ENCODE results near the gene DGKZ.
"Not testable (repeated sequence)": the region's sequence is repeated elsewhere in the genome, so short reads cannot be mapped to it uniquely, and the experiment has no call there.

Gene DGKZ

DNA sequence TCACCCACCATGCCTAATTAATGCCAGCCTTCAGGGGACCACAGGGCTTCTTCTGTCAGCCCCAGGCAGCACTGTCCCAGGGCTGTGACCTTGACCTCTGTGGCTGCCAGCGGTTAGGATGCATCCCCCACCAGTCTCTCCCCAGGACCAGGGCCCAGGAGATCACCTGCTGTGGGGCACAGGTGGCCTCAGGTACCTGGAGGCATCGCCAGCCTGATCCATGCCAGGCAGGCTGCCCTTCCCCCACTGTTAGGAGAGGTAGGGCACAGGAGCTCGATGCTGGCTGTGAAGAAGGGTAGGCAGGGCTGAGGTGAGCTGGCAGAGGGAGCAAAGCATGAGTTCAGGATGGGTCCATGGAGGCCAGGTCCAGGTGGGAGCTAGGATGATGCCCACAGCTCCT is 17.5 kb downstream of the DGKZ start:
- DNase-seq (ENCODE audit: low read depth in 3 of 3, low spot score in 1 of 3): no peak

DNA sequence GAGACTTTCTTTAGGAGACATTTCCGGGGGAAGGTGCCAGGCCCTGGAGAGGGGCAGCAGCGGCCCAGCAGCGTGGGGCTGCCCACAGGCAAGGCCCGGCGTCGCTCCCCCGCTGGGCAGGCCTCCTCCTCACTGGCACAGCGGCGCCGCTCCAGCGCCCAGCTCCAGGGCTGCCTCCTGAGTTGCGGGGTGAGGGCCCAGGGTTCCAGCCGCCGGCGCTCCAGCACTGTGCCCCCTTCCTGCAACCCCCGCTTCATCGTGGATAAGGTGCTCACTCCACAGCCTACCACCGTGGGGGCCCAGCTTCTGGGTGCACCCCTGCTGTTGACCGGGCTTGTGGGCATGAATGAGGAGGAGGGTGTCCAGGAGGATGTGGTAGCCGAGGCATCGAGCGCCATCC is 19.0 kb downstream of the DGKZ start:
- no peak for DNase-seq (ENCODE audit: low read depth in 3 of 3, low spot score in 1 of 3)

DNA sequence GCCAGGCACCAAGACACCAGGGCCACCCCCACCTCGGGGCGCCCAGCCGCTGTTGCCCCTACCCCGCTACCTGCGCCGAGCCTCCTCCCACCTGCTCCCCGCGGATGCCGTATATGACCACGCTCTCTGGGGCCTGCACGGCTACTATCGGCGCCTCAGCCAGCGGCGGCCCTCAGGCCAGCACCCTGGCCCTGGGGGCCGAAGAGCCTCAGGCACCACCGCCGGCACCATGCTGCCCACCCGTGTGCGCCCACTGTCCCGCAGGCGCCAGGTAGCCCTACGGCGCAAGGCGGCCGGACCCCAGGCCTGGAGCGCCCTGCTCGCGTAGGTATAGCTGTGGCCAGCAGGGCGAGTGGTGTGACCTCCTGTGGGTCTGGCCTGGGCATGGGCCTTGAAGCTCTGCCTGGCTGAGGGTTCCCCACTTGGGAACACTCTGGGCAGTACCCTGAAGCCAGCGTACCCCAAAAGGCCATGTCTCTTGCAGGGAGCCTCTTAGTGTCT is 19.4 kb downstream of the DGKZ start:
- DNase-seq (ENCODE audit: low read depth in 3 of 3, low spot score in 1 of 3): no peak

DNA sequence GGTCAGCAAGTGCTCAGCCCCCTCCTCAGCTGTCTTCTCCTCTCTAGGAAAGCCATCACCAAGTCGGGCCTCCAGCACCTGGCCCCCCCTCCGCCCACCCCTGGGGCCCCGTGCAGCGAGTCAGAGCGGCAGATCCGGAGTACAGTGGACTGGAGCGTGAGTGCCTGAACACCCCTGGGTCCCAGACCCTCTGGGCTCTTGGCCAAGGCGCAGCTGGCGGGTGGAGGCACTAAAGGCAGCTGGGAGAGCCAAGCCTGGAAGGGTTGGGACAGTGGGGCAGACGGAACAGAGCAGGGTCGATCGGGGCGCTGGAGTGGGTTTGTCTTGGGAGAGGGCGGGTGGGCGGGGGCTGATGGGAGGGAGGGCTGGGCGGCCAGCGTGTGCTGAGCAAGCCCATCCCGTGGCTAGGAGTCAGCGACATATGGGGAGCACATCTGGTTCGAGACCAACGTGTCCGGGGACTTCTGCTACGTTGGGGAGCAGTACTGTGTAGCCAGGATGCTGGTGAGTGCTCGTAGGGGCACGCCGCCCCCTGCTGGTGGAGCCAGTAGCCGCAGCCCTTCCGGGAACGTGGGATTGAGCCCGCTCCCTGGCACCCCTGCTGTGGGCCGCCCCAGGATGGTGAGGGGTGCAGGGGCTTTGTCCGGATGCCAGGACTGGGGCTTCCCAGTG is 20.1 kb downstream of the DGKZ start:
- peak; percentile 35 to 69 (median 59) for DNase-seq (ENCODE audit: low read depth in 3 of 3, low spot score in 1 of 3)

DNA sequence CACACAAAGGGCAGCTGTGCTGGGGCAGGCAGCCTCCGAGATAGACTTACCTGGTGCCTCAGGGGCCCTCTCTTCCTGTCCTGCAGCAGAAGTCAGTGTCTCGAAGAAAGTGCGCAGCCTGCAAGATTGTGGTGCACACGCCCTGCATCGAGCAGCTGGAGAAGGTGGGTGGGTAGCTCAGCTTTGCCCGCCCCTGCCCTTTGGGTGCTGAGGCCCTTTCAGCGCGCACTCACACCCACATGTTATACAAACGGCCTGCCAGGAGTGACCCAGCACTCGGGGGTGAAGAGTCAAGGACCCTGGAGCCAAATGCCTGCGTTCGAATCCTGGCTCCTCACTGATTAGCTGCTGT is 20.6 kb downstream of the DGKZ start:
- no peak for DNase-seq (ENCODE audit: low read depth in 3 of 3, low spot score in 1 of 3)

DNA sequence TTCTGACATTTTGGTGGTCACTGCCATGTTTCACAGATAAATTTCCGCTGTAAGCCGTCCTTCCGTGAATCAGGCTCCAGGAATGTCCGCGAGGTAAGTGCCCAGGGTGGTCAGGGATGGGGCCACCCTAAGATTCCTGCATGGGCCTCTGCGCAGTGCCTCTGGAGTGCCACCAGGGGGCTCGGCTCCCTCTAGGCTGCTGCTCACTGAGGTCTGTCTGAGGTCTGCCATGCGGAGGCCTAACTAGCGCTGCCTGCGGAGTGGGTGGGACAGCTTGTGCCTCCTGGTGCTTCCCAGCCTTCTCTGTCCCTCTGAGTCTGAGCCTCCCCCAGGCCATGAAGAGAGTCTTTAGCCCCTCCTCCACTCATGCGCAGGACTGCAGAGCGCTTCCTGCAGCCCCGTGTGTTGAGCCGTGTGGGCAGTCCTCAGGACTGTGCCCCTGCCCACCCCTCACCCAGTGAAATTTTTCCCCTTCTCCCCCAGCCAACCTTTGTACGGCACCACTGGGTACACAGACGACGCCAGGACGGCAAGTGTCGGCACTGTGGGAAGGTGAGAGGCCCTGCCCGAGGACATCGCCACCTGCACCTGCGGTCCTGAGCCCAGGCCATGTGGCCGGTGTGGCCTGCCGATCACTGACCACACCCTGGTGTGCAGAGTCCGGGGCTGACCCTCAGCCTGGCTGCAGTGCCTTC is 22.3 kb downstream of the DGKZ start:
- DNase-seq (ENCODE audit: low read depth in 3 of 3, low spot score in 1 of 3): peak in 1 of 3 donors; percentile 41

DNA sequence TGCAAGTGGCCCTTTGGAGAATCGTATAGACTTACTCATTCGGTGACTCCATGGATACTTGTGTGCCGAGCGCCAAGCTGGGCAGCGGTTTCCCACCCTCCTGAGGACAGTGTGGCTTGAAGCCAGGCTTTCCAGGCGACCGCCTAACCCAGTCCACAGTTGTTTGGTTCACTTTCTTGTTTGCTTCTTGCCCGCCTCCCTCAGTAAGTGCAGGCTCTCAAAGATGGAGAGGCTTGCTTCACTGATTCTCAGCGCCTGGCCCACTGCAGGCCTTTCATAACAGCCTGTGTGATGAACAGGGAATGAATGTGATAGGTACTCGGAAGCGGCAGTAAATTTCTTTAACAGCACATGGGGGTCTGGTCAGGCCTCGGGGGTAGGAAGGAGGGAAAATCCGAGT is 23.0 kb downstream of the DGKZ start:
- DNase-seq (ENCODE audit: low read depth in 3 of 3, low spot score in 1 of 3): no peak

DNA sequence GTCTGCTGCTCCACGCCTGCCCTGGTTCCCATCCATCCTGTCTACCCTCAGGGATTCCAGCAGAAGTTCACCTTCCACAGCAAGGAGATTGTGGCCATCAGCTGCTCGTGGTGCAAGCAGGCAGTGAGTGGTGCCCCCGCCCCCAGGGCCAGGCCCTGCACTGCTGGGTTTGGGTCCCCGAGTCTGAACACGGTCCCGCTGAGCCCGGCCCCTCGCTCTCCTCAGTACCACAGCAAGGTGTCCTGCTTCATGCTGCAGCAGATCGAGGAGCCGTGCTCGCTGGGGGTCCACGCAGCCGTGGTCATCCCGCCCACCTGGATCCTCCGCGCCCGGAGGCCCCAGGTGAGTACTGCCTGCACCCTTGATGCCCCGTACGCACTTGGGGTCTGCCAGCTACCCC is 24.0 kb downstream of the DGKZ start:
- not testable (repeated sequence) for DNase-seq (ENCODE audit: low read depth in 3 of 3, low spot score in 1 of 3)

DNA sequence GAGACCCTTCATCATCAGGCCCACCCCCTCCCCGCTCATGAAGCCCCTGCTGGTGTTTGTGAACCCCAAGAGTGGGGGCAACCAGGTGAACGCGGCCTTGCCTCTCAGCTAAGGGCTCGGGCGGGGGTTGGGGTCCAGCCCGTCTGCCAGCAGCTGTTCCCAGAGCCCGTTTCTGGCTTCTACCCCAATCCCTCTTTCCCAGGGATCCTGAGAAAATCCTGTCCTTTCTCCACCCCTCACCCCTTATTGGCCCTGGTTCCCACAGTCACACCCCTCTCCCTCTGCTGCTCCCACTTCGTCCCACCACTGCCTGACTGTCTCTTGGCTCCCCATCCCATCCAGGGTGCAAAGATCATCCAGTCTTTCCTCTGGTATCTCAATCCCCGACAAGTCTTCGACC is 24.8 kb downstream of the DGKZ start:
- no peak for DNase-seq (ENCODE audit: low read depth in 3 of 3, low spot score in 1 of 3)

DNA sequence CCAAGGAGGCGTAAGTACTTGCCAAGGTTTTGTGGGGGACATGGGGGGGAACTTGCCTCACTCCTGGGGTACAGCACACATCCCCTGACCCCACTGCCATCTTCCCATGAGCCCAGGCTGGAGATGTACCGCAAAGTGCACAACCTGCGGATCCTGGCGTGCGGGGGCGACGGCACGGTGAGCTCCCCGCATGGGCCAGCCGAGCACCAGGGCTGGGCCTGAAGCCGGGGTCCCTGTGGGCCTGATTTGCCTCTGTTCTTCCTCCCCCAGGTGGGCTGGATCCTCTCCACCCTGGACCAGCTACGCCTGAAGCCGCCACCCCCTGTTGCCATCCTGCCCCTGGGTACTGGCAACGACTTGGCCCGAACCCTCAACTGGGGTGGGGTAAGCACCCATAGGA is 25.2 kb downstream of the DGKZ start:
- not testable (repeated sequence) for DNase-seq (ENCODE audit: low read depth in 3 of 3, low spot score in 1 of 3)

DNA sequence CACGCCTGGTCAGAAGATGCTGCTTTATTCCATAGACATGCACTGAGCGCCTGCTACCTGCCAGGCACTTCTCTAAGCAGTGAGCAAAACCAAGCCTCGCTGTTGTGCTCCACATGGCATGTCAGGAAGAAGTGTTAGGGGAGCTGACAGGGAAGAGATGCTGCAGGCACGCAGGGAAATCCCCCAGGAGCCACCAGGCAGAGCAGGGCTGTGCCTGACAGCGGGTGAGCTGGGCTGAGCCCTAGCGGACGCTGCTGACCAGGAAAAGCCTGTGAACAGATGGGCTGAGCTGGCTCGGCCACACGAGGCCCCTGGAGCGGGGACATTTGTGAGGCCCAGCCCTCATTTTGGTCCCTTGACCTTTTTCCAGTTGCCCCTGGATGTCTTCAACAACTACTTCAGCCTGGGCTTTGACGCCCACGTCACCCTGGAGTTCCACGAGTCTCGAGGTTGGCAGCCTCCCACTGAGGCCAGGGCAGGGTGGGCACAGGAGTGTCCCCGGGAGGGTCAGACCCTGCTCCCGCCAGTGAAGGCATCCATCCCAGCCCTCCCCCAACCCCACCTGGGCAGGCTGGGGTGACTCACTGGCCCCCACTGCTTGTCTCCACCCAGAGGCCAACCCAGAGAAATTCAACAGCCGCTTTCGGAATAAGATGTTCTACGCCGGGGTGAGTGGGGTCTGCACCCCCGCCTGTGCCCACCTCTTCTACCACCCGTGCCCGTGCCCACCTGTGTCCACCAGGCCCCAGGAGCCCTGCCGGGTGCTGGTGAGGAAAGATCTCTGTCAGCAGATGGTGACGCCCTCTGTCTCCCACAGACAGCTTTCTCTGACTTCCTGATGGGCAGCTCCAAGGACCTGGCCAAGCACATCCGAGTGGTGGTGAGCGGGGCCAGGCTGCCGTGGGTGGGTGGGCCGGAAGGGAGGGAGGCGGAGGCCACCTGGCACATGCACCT is 26.8 kb downstream of the DGKZ start:
- DNase-seq (ENCODE audit: low read depth in 3 of 3, low spot score in 1 of 3): no peak

DNA sequence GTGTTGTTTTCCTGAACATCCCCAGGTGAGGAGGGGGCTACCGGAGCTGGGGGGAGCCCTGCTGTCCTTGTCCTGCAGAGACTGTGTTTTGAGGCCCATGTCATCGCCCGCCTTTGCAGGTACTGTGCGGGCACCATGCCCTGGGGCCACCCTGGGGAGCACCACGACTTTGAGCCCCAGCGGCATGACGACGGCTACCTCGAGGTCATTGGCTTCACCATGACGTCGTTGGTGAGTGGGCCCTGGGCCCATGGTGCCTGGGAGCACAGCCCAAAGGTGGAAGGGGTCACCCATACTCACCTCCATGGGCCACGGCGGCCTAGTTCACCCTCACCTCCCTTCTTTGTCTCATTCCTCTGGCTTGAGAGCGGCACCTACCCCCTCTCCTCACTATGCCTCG is 27.6 kb downstream of the DGKZ start:
- DNase-seq (ENCODE audit: low read depth in 3 of 3, low spot score in 1 of 3): no peak

DNA sequence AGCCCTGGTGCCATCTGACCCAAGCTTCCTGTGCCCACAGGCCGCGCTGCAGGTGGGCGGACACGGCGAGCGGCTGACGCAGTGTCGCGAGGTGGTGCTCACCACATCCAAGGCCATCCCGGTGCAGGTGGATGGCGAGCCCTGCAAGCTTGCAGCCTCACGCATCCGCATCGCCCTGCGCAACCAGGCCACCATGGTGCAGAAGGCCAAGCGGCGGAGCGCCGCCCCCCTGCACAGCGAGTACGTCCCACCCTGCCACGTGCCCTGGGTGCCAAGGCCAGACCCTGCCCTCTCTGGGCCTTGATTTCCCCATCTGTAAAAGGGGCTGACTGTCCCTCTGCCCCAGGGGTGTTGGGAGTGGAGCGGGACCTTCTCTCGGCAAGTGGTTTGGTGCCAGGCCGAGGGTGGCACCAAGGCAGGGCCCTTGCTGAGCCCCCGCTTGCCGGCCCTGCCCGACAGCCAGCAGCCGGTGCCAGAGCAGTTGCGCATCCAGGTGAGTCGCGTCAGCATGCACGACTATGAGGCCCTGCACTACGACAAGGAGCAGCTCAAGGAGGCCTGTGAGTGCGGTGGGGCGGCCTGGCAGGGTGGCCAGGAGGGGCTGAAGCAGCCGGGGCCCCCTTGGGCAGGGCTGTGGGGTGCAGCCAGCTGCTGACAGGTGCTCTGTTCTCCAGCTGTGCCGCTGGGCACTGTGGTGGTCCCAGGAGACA is 28.3 kb downstream of the DGKZ start:
- DNase-seq (ENCODE audit: low read depth in 3 of 3, low spot score in 1 of 3): no peak

DNA sequence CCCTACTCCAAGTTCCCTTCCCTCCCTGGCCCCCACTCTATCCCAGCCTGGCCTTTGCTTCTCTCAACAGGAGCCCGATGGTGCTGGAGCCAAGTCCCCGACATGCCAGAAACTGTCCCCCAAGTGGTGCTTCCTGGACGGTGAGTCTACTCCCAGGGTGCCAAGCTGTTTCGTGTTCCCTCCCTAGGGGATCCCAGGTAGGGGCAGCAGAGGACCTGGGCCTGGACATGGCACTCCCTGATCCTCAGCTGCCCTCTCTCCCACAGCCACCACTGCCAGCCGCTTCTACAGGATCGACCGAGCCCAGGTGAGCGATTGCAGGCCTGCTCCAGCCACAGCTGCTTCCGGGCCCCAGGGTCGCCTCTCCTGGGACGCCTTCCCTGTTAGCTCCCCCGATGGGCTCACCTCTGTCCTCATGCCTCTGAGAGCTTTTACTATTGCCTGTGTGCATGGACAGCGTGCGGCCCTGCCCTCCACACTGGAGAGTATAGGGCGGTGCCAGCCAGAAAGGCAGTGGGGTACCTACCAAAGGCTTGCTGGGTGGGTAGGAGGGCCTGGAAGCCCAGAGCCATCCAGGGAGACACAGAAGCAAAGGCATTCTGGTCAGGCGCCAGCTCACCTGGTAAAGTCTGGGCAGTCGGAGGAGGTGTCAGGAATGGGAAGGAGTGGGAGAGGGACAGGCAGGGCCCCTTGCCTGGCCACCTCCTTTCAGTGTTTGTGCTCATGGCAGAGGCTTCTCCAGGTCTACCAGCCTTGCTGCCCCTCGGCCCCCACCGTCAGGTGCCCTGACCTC is 29.2 kb downstream of the DGKZ start:
- no peak for DNase-seq (ENCODE audit: low read depth in 3 of 3, low spot score in 1 of 3)

DNA sequence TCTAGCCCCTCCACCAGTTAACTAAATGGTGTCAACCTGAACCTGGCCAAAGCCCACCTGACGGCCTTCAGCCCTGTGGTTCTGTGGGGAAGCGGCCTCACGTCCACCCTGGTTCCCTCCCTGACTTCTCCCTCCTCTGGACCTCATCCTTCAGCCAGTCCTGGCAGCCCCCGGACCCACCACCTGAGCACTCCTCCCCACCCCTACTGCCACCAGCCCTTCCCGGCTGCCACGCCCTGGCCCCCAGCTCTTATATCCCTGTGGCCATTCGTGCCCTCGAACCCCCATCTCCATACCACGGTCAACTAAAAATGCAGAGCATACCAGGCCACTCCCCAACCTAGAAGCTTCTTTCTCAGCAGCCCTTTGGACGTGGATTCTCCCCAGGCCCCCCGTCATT is 30.0 kb downstream of the DGKZ start:
- no peak for DNase-seq (ENCODE audit: low read depth in 3 of 3, low spot score in 1 of 3)

DNA sequence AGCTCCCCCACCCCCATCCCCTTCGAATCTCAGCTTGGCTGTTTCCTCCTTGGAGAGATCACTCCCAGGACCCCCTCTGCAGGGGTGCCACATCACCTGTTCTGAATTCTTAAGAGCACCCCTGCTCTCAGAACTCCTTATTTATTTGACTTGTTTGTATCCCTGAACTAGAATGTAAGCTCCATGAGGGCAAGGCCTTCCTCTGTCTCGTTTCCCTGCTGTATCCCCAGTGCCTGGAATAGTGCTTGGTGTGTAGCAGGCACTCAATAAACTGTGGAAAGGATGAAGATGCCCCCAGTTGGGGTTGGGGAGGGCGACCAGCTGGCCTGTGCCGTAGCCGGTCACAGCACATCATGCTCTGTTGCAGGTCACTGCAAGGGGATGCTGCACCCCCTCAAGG is 30.6 kb downstream of the DGKZ start:
- no peak for DNase-seq (ENCODE audit: low read depth in 3 of 3, low spot score in 1 of 3)

DNA sequence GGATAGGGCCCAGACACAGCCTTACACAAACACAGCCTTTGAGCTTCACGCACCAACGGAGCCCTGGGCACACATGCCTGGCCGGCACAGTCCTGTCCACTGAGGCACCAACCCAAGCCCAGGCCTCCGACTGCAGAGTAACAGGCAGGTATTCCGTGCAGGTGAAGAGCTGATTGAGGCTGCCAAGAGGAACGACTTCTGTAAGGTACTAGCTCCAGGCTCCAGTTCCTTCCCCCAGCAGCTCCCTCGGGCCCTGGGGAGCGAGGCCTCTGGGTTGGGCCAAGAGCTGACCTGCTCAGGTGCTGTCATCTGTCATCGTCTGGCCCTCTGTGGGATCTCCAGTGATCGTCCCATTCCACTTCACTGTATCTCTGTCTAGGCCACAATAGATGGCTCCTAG is 31.0 kb downstream of the DGKZ start:
- no peak for DNase-seq (ENCODE audit: low read depth in 3 of 3, low spot score in 1 of 3)

DNA sequence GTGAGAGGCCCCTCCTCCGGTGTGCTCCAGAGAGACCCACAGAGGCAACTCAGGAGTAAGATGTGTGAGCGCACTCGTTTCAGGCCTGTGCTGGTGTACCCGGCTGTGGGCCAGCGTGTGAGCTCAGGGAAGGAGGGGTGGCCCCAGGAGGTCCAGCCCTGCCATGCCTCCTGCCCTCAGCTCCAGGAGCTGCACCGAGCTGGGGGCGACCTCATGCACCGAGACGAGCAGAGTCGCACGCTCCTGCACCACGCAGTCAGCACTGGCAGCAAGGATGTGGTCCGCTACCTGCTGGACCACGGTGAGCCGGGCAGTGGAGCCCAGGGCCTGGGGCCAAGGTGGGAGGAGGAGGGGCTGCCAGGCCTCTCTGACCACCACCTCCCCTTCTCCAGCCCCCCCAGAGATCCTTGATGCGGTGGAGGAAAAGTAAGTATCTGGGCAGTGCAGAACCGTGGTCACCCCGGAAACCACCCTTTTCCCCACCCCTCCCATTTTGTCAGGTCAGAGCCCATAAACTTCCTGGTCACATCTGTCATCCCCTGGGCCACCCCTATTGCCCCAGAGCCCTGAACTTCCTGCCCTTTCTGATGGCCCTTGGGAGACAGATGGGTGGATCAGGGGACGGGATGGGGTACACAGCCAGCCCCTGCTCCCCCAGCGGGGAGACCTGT is 31.7 kb downstream of the DGKZ start:
- DNase-seq (ENCODE audit: low read depth in 3 of 3, low spot score in 1 of 3): no peak

DNA sequence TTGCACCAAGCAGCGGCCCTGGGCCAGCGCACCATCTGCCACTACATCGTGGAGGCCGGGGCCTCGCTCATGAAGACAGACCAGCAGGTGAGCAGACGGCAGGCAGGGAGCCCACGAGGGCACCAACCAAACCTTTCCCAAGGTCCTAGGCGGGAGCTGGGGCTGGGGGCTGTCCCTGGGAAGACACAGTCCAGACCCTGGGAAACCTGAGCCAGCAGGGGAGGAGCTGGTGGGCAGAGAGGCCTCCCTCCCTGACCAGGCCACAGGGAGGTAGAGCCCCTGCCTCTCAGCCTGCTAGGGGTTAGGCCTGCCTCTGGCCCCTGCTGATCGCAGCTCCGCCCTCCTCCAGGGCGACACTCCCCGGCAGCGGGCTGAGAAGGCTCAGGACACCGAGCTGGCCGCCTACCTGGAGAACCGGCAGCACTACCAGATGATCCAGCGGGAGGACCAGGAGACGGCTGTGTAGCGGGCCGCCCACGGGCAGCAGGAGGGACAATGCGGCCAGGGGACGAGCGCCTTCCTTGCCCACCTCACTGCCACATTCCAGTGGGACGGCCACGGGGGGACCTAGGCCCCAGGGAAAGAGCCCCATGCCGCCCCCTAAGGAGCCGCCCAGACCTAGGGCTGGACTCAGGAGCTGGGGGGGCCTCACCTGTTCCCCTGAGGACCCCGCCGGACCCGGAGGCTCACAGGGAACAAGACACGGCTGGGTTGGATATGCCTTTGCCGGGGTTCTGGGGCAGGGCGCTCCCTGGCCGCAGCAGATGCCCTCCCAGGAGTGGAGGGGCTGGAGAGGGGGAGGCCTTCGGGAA is 32.4 kb downstream of the DGKZ start:
- not testable (repeated sequence) for DNase-seq (ENCODE audit: low read depth in 3 of 3, low spot score in 1 of 3)
